ENCODE measurements around the gene DIAPH2.

The DIAPH2 gene

GRCh38 chrX:97189668-97190067, 505.0 kb downstream of the DIAPH2 start:
- DNase-seq (ENCODE audit: low spot score), result no peak

GRCh38 chrX:97199501-97199900, 514.9 kb downstream of the DIAPH2 start:
- DNase-seq (ENCODE audit: low spot score), result no peak

GRCh38 chrX:97200454-97200853, 515.8 kb downstream of the DIAPH2 start:
- DNase-seq (ENCODE audit: low spot score), result no peak

GRCh38 chrX:97210501-97210900, 525.9 kb downstream of the DIAPH2 start:
- DNase-seq (ENCODE audit: low spot score), result no peak

- no peak for DNase-seq (ENCODE audit: low spot score)
These were observed 526.4 kb downstream of the DIAPH2 start for GRCh38 chrX:97211070-97211469.

- DNase-seq (ENCODE audit: low spot score), result no peak
These were observed 530.5 kb downstream of the DIAPH2 start for GRCh38 chrX:97215186-97215585.

GRCh38 chrX:97224148-97224547, 539.5 kb downstream of the DIAPH2 start:
- no peak for DNase-seq (ENCODE audit: low spot score)

GRCh38 chrX:97229318-97229717, 544.7 kb downstream of the DIAPH2 start:
- no peak for DNase-seq (ENCODE audit: low spot score)

- DNase-seq (ENCODE audit: low spot score), result no peak
These were observed 546.3 kb downstream of the DIAPH2 start for GRCh38 chrX:97230948-97231347.

GRCh38 chrX:97234471-97235081, 549.9 kb downstream of the DIAPH2 start:
- DNase-seq (ENCODE audit: low spot score), result no peak

- DNase-seq (ENCODE audit: low spot score), result no peak
These were observed 554.0 kb downstream of the DIAPH2 start for GRCh38 chrX:97238632-97239031.

- DNase-seq (ENCODE audit: low spot score), result peak; percentile 6
These were observed 567.5 kb downstream of the DIAPH2 start for GRCh38 chrX:97252111-97252510.

GRCh38 chrX:97260679-97261078, 576.0 kb downstream of the DIAPH2 start:
- no peak for DNase-seq (ENCODE audit: low spot score)

- DNase-seq (ENCODE audit: low spot score), result no peak
These were observed 581.9 kb downstream of the DIAPH2 start for GRCh38 chrX:97266406-97267121.

GRCh38 chrX:97267396-97268181, 582.9 kb downstream of the DIAPH2 start:
- no peak for DNase-seq (ENCODE audit: low spot score)

- no peak for DNase-seq (ENCODE audit: low spot score)
These were observed 583.6 kb downstream of the DIAPH2 start for GRCh38 chrX:97268182-97268680.

- DNase-seq (ENCODE audit: low spot score), result no peak
These were observed 599.9 kb downstream of the DIAPH2 start for GRCh38 chrX:97284531-97284930.

- peak; percentile 5 for DNase-seq (ENCODE audit: low spot score)
These were observed 605.6 kb downstream of the DIAPH2 start for GRCh38 chrX:97290199-97290598.

GRCh38 chrX:97294041-97294440, 609.4 kb downstream of the DIAPH2 start:
- no peak for DNase-seq (ENCODE audit: low spot score)

GRCh38 chrX:97295954-97296353, 611.3 kb downstream of the DIAPH2 start:
- no peak for DNase-seq (ENCODE audit: low spot score)

- no peak for DNase-seq (ENCODE audit: low spot score)
These were observed 622.3 kb downstream of the DIAPH2 start for GRCh38 chrX:97306771-97307470.

- DNase-seq (ENCODE audit: low spot score), result no peak
These were observed 623.5 kb downstream of the DIAPH2 start for GRCh38 chrX:97308171-97308570.
